HCT116 (cell line): ENCODE measurements around the gene DBP. TPM values are rescaled to one million over a fixed set of nuclear protein-coding genes. Genes with fewer than 3 reads are reported as not detected.
A peak's percentile ranks its signal among the peaks of the same experiment; 100 is the strongest.

Source experiments
- ATAC-seq: fragments of 200-7000 bp; cut with Tn5 transposase; 2 replicates; pipeline ENCODE4 v1.9.1; 2020; ENCODE audit warnings: mild to moderate bottlenecking, moderate library complexity
- BruUV-seq: library from RNA; stranded (reverse); fragments of 400-500 nt; replicated peaks from 2 replicates; lab custom pipeline; 2021; lab: Mats Ljungman, UMichigan
- CTCF ChIA-PET: fragments of 300-600 bp; sonication (Branson Sonifier 250); formaldehyde crosslinking; loops from one replicate; lab custom pipeline; 2021; ENCODE audit warnings: antibody characterized with exemption; lab: Charles Lee
- POLR2A ChIA-PET: fragments of 300-600, 350-600 bp; sonication (Branson Sonifier 250); formaldehyde crosslinking; loops from one replicate; lab custom pipeline; 2021; ENCODE audit warnings: antibody characterized with exemption; lab: Charles Lee
- RAD21 ChIA-PET, 2 experiments: fragments of 300-600 bp; sonication (Branson Sonifier 250); formaldehyde crosslinking; loops; one replicate each; lab custom pipeline; 2023; ENCODE audit warnings: low total read pairs in 2 of 2; ENCODE audit not compliant: uncharacterized antibody in 2 of 2, unreplicated experiment in 2 of 2, low non-redundant PET in 1 of 2; lab: Charles Lee
- DNase-seq: peaks from one replicate; pipeline ENCODE4 v3.0.0-alpha.2; 2010; ENCODE audit warnings: low read depth, low spot score
- H2AFZ ChIP-seq: fragments of 200-600 bp; shearing (Covaris generic), sonication (generic); 2 replicates; pipeline ENCODE4 v1.6.1; 2017; ENCODE audit warnings: low read depth, mixed run types, mixed read lengths, antibody characterized with exemption, low read length; ENCODE audit not compliant: poor library complexity, severe bottlenecking
- H3K27ac ChIP-seq: 2 replicates; pipeline ENCODE4 v1.5.1; 2012; ENCODE audit warnings: low read depth, low read length
- H3K27me3 ChIP-seq: fragments of 200-600 bp; sonication (generic); 2 replicates; pipeline ENCODE4 v1.6.1; 2016; ENCODE audit warnings: mixed run types, low read length, mixed read lengths; ENCODE audit not compliant: insufficient read depth
- H3K36me3 ChIP-seq, 2 experiments: fragments of 200-500 bp in 1 of 2; fragments of 200-600 bp in 1 of 2; sonication (Bioruptor generic) in 1 of 2; sonication (generic) in 1 of 2; 2 replicates each; pipeline versions ENCODE4 v1.5.1 to v1.6.1; 2014 to 2016; ENCODE audit warnings: low read length in 2 of 2, inconsistent platforms in 1 of 2, mixed read lengths in 1 of 2, mixed run types in 1 of 2; ENCODE audit not compliant: insufficient read depth in 2 of 2, control insufficient read depth in 1 of 2
- H3K4me1 ChIP-seq, 2 experiments: fragments of 200-600 bp in 1 of 2; sonication (generic) in 1 of 2; 2 replicates each; pipeline versions ENCODE4 v1.5.1 to v1.6.1; 2012 to 2017; ENCODE audit warnings: low read length in 2 of 2, inconsistent platforms in 1 of 2, mild to moderate bottlenecking in 1 of 2, mixed read lengths in 1 of 2, mixed run types in 1 of 2, moderate library complexity in 1 of 2; ENCODE audit not compliant: insufficient read depth in 2 of 2, control insufficient read depth in 1 of 2
- H3K4me2 ChIP-seq: fragments of 200-600 bp; sonication (generic); 2 replicates; pipeline ENCODE4 v1.6.1; 2017; ENCODE audit warnings: mixed run types, low read length, mixed read lengths
- H3K4me3 ChIP-seq, 2 experiments: fragments of 200-600 bp in 1 of 2; sonication (generic) in 1 of 2; replicated peaks in 1 of 2; 2 replicates each; pipeline ENCODE4 v1.5.1; 2011 to 2016; ENCODE audit warnings: low read length in 2 of 2, control low read depth in 1 of 2, low read depth in 1 of 2, mild to moderate bottlenecking in 1 of 2, mixed read lengths in 1 of 2, mixed run types in 1 of 2
- H3K79me2 ChIP-seq: fragments of 200-600 bp; sonication (generic); 2 replicates; pipeline ENCODE4 v1.6.1; 2017; ENCODE audit warnings: mild to moderate bottlenecking, mixed run types, low read length, moderate library complexity, mixed read lengths; ENCODE audit not compliant: insufficient read depth
- H3K9ac ChIP-seq: fragments of 200-600 bp; sonication (generic); 2 replicates; pipeline ENCODE4 v1.6.1; 2016; ENCODE audit warnings: low read length, mixed read lengths
- H3K9me2 ChIP-seq: fragments of 200-600 bp; sonication (generic), shearing (Covaris generic); 2 replicates; pipeline ENCODE4 v1.6.1; 2017; ENCODE audit warnings: mixed run types, mild to moderate bottlenecking, moderate library complexity; ENCODE audit not compliant: insufficient read depth
- H3K9me3 ChIP-seq, 2 experiments: fragments of 200-500 bp in 1 of 2; fragments of 200-600 bp in 1 of 2; sonication (Bioruptor generic) in 1 of 2; sonication (generic) in 1 of 2; 2 replicates each; pipeline ENCODE4 v1.6.1; 2014 to 2017; ENCODE audit warnings: low read length in 2 of 2, mixed read lengths in 2 of 2, inconsistent platforms in 1 of 2, low read depth in 1 of 2, mild to moderate bottlenecking in 1 of 2, mixed run types in 1 of 2, moderate library complexity in 1 of 2; ENCODE audit not compliant: control insufficient read depth in 1 of 2, insufficient read depth in 1 of 2
- H4K20me1 ChIP-seq: fragments of 200-600 bp; sonication (generic), shearing (Covaris generic); 2 replicates; pipeline ENCODE4 v1.6.1; 2017; ENCODE audit warnings: mixed run types, mild to moderate bottlenecking, moderate library complexity; ENCODE audit not compliant: insufficient read depth
- CBX3 ChIP-seq: IDR thresholded peaks from 2 replicates; pipeline ENCODE4 v1.6.1; 2012; ENCODE audit warnings: low read depth
- EGR1 ChIP-seq: IDR thresholded peaks from 2 replicates; pipeline ENCODE4 v1.6.1; 2012; ENCODE audit warnings: low read depth
- EZH2 ChIP-seq: fragments of 200-600 bp; sonication (generic); IDR thresholded peaks from 2 replicates; pipeline ENCODE4 v1.6.1; 2017; ENCODE audit warnings: antibody characterized with exemption, mixed run types
- FOSL1 ChIP-seq: IDR thresholded peaks from 2 replicates; pipeline ENCODE4 v1.6.1; 2012; ENCODE audit warnings: low read depth
- JUND ChIP-seq: IDR thresholded peaks from 2 replicates; pipeline ENCODE4 v1.6.1; 2012
- POLR2A ChIP-seq: IDR thresholded peaks from 2 replicates; pipeline ENCODE4 v1.7.0; 2011; ENCODE audit warnings: borderline replicate concordance; ENCODE audit not compliant: insufficient read depth, insufficient read length; ENCODE audit errors: extremely low read depth
- POLR2AphosphoS5 ChIP-seq: IDR thresholded peaks from 2 replicates; pipeline ENCODE4 v1.6.1; 2011; ENCODE audit warnings: mild to moderate bottlenecking, low read depth, low read length, moderate library complexity
- RAD21 ChIP-seq: IDR thresholded peaks from 2 replicates; pipeline ENCODE4 v1.6.1; 2012; ENCODE audit warnings: low read depth, mild to moderate bottlenecking
- SIN3A ChIP-seq: IDR thresholded peaks from 2 replicates; pipeline ENCODE4 v1.6.1; 2012; ENCODE audit warnings: low read depth
- SRF ChIP-seq: IDR thresholded peaks from 2 replicates; pipeline ENCODE4 v1.6.1; 2012; ENCODE audit warnings: low read depth
- ZFX ChIP-seq: fragments of 450-650 bp; IDR thresholded peaks from 2 replicates; pipeline ENCODE4 v1.6.1; 2017
- ZNF274 ChIP-seq: fragments of 200-500 bp; sonication (Bioruptor generic); IDR thresholded peaks from 2 replicates; pipeline ENCODE4 v1.6.1; 2014; ENCODE audit warnings: mild to moderate bottlenecking, low read depth, low read length, inconsistent platforms
- intact Hi-C: fragments of 100-400 bp; cut with micrococcal nuclease; formaldehyde crosslinking; loops from 2 replicates; pipeline ENCODE4 v1.10.0; 2022
- total RNA-seq: library from RNA; stranded (reverse); gene quantifications from one replicate; pipeline ENCODE4 v1.2.1, GENCODE V29; 2021; ENCODE audit not compliant: unreplicated experiment
- TF ChIP-seq, protein P1 (sequence below): IDR thresholded peaks from 2 replicates; pipeline ENCODE4 v1.6.1; 2011; ENCODE audit warnings: mild to moderate bottlenecking, low read length, moderate library complexity; ENCODE audit not compliant: insufficient replicate concordance; ENCODE audit errors: extremely low read depth
- TF ChIP-seq, protein P2 (sequence below), 3 experiments: fragments of 200-600 bp in 1 of 3; sonication (generic) in 1 of 3; IDR thresholded peaks in 2 of 3; conservative IDR thresholded peaks in 1 of 3; 2 replicates each; pipeline ENCODE4 v1.5.1; 2012 to 2017; ENCODE audit warnings: low read depth in 2 of 3, low read length in 2 of 3, antibody characterized with exemption in 1 of 3, borderline replicate concordance in 1 of 3, control low read depth in 1 of 3, mild to moderate bottlenecking in 1 of 3, mixed read lengths in 1 of 3, mixed run types in 1 of 3, moderate library complexity in 1 of 3; ENCODE audit not compliant: insufficient read depth in 1 of 3
- TF ChIP-seq, protein P3 (sequence below): IDR thresholded peaks from 2 replicates; pipeline ENCODE4 v1.6.1; 2012

The DBP gene
- total RNA-seq, 1 experiment from 2014 or later, result 45.9 TPM

DNA sequence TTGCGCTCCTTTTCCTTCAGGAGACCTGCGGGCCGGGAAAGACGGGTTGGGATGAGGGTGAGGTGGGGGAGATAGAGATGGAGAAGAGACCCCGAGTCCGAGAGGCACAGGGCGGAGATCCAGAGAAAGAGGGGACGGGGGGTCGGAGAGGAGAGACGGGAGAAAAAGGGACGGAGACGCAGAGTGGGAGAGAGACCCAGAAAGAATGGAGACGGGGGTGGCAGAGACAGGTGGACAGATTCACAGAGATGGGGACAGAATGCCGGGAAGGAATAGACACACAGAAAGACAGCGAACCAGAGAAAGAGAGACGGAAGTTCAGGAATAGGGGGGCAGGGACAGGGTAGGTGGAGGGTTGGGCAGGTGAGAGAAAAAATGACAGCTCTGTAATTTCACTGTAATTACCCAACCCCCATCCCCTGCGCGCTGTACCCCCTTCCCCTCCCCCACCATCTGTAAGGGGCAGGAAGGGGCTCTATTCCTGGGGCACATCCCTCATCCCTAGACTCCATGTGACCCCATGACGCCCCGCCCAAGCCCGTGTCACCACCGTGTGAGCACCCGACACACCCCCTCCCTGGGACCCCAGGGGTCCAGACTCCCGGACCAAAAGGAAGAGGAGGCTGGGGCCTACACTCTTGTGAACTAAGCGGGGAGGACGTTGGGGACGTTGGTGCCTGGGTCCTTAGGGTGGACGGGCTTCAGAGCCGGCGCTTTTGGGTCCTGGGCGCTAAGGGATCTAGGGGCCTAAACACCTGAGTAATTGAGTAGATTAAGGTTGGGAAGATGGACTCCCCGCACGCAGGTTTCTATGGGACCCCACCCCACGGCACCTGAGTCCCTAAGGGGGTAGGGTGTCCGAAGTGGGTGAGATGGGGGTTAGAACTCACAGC is 967 bp downstream of the DBP start:
- Histone ChIP-seq H3K4me2 (peak overlapping the region; percentile 93), H3K36me3 (peaks cover 2 to 6% of the 10 kb centered on the region in 2 experiments; a peak in 1 of 4 replicates), H4K20me1 (no peaks in the 10 kb centered on the region), H3K27ac (peak overlapping the region; percentile 95), H3K4me3 (peak overlapping the region; percentile 49 to 83), H3K9me3 (no peaks in the 10 kb centered on the region), H3K9me2 (no peaks in the 10 kb centered on the region), H3K27me3 (no peaks in the 10 kb centered on the region), H3K4me1 (peaks cover 29 to 71% of the 10 kb centered on the region in 2 experiments), H2AFZ (no peak overlapping the region), H3K9ac (peak overlapping the region; percentile 96), H3K79me2 (peaks cover 18% of the 10 kb centered on the region)
- TF ChIP-seq, protein P1, sequence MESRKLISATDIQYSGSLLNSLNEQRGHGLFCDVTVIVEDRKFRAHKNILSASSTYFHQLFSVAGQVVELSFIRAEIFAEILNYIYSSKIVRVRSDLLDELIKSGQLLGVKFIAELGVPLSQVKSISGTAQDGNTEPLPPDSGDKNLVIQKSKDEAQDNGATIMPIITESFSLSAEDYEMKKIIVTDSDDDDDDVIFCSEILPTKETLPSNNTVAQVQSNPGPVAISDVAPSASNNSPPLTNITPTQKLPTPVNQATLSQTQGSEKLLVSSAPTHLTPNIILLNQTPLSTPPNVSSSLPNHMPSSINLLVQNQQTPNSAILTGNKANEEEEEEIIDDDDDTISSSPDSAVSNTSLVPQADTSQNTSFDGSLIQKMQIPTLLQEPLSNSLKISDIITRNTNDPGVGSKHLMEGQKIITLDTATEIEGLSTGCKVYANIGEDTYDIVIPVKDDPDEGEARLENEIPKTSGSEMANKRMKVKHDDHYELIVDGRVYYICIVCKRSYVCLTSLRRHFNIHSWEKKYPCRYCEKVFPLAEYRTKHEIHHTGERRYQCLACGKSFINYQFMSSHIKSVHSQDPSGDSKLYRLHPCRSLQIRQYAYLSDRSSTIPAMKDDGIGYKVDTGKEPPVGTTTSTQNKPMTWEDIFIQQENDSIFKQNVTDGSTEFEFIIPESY, result no peak
- TF ChIP-seq RAD21, result no peak
- no peak for TF ChIP-seq SIN3A
- TF ChIP-seq EZH2, result no peak
- no peak for TF ChIP-seq FOSL1
- no peak for TF ChIP-seq POLR2A
- TF ChIP-seq, protein P2, sequence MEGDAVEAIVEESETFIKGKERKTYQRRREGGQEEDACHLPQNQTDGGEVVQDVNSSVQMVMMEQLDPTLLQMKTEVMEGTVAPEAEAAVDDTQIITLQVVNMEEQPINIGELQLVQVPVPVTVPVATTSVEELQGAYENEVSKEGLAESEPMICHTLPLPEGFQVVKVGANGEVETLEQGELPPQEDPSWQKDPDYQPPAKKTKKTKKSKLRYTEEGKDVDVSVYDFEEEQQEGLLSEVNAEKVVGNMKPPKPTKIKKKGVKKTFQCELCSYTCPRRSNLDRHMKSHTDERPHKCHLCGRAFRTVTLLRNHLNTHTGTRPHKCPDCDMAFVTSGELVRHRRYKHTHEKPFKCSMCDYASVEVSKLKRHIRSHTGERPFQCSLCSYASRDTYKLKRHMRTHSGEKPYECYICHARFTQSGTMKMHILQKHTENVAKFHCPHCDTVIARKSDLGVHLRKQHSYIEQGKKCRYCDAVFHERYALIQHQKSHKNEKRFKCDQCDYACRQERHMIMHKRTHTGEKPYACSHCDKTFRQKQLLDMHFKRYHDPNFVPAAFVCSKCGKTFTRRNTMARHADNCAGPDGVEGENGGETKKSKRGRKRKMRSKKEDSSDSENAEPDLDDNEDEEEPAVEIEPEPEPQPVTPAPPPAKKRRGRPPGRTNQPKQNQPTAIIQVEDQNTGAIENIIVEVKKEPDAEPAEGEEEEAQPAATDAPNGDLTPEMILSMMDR (IDR thresholded peaks at IDR 0.05 in 2 of 3, conservative IDR thresholded peaks at IDR 0.05 in 1 of 3; ENCODE audit: borderline replicate concordance in 1 of 3, insufficient read depth in 1 of 3, low read depth in 2 of 3, low read length in 2 of 3), result no peak
- no peak for TF ChIP-seq JUND
- TF ChIP-seq POLR2AphosphoS5, result no peak
- TF ChIP-seq ZNF274, result no peak
- TF ChIP-seq ZFX, result no peak
- no peak for TF ChIP-seq CBX3
- no peak for TF ChIP-seq SRF
- no peak for TF ChIP-seq EGR1
- TF ChIP-seq, protein P3, sequence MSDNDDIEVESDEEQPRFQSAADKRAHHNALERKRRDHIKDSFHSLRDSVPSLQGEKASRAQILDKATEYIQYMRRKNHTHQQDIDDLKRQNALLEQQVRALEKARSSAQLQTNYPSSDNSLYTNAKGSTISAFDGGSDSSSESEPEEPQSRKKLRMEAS, result no peak
- POLR2A ChIA-PET, result interaction anchor here (1.0 to 2.3 kb wide), 3 partner anchors 10 to 19 kb away, joined by 3 to 16 read pairs (median 12); partner anchors contain the start of genes CA11, RPL18 and SPHK2
- RAD21 ChIA-PET, result no interaction called here
- BruUV-seq, result no TSS peak
- intact Hi-C loops, result no loop called here
- ATAC-seq (no peak), DNase-seq (no peak)
- CTCF ChIA-PET, result no interaction called here
